DND-41 (cell line): ENCODE data around the gene DIAPH3.

ENCODE experiments used
- ATAC-seq: fragments of 200-7000 bp; cut with Tn5 transposase; 3 replicates; pipeline ENCODE4 v1.9.1; 2021; ENCODE audit warnings: low read depth; ENCODE audit not compliant: insufficient read depth
- DNase-seq: peaks from one replicate; pipeline ENCODE4 v3.0.0-alpha.2; 2020
- H2AFZ ChIP-seq: 2 replicates; pipeline ENCODE4 v1.6.0; 2012; ENCODE audit warnings: low read depth, low read length
- H3K27ac ChIP-seq: 2 replicates; pipeline ENCODE4 v1.5.1; 2012; ENCODE audit warnings: low read length, inconsistent platforms
- H3K27me3 ChIP-seq: fragments of 200-600 bp; sonication (generic); 2 replicates; pipeline ENCODE4 v1.6.0; 2012; ENCODE audit warnings: low read length, mild to moderate bottlenecking, inconsistent platforms; ENCODE audit not compliant: insufficient read depth, poor library complexity
- H3K36me3 ChIP-seq: 2 replicates; pipeline ENCODE4 v1.5.1; 2012; ENCODE audit warnings: low read length, inconsistent platforms; ENCODE audit not compliant: insufficient read depth
- H3K4me1 ChIP-seq: 2 replicates; pipeline ENCODE4 v1.5.1; 2012; ENCODE audit warnings: mild to moderate bottlenecking, low read length; ENCODE audit not compliant: insufficient read depth
- H3K4me2 ChIP-seq: 2 replicates; pipeline ENCODE4 v1.6.0; 2012; ENCODE audit warnings: mild to moderate bottlenecking, moderate library complexity, low read length, inconsistent platforms; ENCODE audit not compliant: insufficient read depth
- H3K4me3 ChIP-seq, 2 experiments: fragments of 200-600 bp in 1 of 2; shearing (Covaris generic) in 1 of 2; 2 replicates each; pipeline ENCODE4 v1.5.1; 2012 to 2016; ENCODE audit warnings: inconsistent platforms in 2 of 2, low read length in 2 of 2, mild to moderate bottlenecking in 2 of 2, low read depth in 1 of 2, moderate library complexity in 1 of 2
- H3K79me2 ChIP-seq: 2 replicates; pipeline ENCODE4 v1.6.0; 2012; ENCODE audit warnings: low read length, inconsistent platforms; ENCODE audit not compliant: insufficient read depth
- H3K9ac ChIP-seq: 2 replicates; pipeline ENCODE4 v1.6.0; 2012; ENCODE audit warnings: low read depth, mild to moderate bottlenecking, inconsistent platforms, low read length, moderate library complexity
- H3K9me3 ChIP-seq: 2 replicates; pipeline ENCODE4 v1.5.1; 2012; ENCODE audit warnings: low read length, moderate library complexity, mild to moderate bottlenecking, inconsistent platforms; ENCODE audit not compliant: insufficient read depth, severe bottlenecking
- H4K20me1 ChIP-seq: 2 replicates; pipeline ENCODE4 v1.6.0; 2012; ENCODE audit warnings: low read length; ENCODE audit not compliant: insufficient read depth
- EZH2 ChIP-seq: IDR thresholded peaks from 3 replicates; pipeline ENCODE4 v1.6.1; 2012; ENCODE audit warnings: borderline replicate concordance, low read depth, mild to moderate bottlenecking, moderate library complexity, low read length, inconsistent platforms; ENCODE audit not compliant: severe bottlenecking
- TF ChIP-seq, protein P1 (sequence below): IDR thresholded peaks from 2 replicates; pipeline ENCODE4 v1.5.1; 2012; ENCODE audit warnings: borderline replicate concordance, low read length, moderate library complexity, mild to moderate bottlenecking; ENCODE audit not compliant: poor library complexity, severe bottlenecking; ENCODE audit errors: extremely low read depth

DIAPH3 gene

DNA sequence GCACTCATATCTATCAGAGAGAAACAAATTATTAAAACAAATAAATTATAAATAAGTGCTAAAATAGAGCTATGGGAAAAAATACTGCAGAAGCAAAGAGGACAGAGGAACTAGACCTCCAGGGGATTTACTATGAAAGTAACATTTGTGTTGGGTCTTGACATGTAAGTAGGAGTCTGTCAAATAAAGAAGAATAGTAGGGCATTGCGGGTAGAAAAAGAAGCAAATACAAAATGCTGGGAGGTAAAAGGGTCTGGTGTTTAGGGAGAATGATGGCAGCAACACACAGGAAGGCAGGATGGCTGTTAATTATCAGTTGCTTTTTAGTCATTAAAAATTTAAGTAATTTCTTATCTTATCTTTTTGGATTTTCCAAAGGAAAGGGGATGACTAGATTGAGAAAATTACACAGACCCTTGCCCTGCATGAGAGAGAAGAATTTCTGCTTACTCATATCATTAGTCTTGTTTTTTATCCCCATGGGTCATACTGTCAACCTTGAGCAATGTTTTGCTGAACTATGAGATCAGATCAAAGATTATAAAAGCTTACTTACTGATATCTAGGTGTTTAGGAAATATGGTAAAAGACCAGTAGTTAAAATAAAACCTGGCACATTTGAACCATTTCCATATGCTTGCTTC, 472.7 kb downstream of the DIAPH3 start:
- H2AFZ ChIP-seq, result no peak overlapping the region
- H4K20me1 ChIP-seq, result no peaks in the 10 kb centered on the region
- no peak overlapping the region for H3K4me3 ChIP-seq

DNA sequence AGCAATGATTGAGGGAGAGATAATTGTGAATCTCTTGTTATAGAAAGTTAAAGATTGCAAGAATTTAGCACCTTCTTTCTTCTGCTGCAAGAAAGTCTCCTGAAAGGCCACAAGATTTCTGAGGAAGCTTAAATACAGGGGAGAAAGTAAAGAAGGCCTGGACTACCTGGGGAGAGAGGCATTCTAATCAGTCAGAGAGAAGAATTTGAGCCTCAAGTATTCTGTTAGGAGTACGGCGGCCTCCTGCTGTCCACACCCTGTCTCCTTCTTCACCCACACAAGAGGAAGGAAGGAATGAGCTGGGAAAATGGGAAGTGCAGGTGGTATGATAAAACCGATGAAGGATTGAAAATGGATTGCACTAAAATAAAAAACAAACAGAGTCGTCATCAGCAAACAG, 474.7 kb downstream of the DIAPH3 start:
- H3K9me3 ChIP-seq, result no peaks in the 10 kb centered on the region
- DNase-seq (no peak), ATAC-seq (no peak)
- H3K27ac ChIP-seq, result no peak overlapping the region
- no peaks in the 10 kb centered on the region for H3K79me2 ChIP-seq
- H3K4me1 ChIP-seq, result no peaks in the 10 kb centered on the region
- no peaks in the 10 kb centered on the region for H3K36me3 ChIP-seq
- H3K9ac ChIP-seq, result no peak overlapping the region
- no peak overlapping the region for H3K4me3 ChIP-seq
- no peak overlapping the region for H3K4me2 ChIP-seq
- H4K20me1 ChIP-seq, result no peaks in the 10 kb centered on the region
- no peak overlapping the region for H2AFZ ChIP-seq
- no peaks in the 10 kb centered on the region for H3K27me3 ChIP-seq
- no peak for TF ChIP-seq EZH2
- TF ChIP-seq, protein P1, sequence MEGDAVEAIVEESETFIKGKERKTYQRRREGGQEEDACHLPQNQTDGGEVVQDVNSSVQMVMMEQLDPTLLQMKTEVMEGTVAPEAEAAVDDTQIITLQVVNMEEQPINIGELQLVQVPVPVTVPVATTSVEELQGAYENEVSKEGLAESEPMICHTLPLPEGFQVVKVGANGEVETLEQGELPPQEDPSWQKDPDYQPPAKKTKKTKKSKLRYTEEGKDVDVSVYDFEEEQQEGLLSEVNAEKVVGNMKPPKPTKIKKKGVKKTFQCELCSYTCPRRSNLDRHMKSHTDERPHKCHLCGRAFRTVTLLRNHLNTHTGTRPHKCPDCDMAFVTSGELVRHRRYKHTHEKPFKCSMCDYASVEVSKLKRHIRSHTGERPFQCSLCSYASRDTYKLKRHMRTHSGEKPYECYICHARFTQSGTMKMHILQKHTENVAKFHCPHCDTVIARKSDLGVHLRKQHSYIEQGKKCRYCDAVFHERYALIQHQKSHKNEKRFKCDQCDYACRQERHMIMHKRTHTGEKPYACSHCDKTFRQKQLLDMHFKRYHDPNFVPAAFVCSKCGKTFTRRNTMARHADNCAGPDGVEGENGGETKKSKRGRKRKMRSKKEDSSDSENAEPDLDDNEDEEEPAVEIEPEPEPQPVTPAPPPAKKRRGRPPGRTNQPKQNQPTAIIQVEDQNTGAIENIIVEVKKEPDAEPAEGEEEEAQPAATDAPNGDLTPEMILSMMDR, result no peak

More for the DNA sequence above, 472.7 kb downstream of the DIAPH3 start:
- H3K4me2 ChIP-seq, result no peak overlapping the region
- no peaks in the 10 kb centered on the region for H3K9me3 ChIP-seq
- TF ChIP-seq, protein P1, result no peak
- no peak for TF ChIP-seq EZH2
- peaks cover 6% of the 10 kb centered on the region; the same call in 1 of the 2 replicates for H3K36me3 ChIP-seq
- H3K27me3 ChIP-seq, result no peaks in the 10 kb centered on the region
- no peak overlapping the region for H3K9ac ChIP-seq
- no peak for ATAC-seq
- H3K4me1 ChIP-seq, result no peaks in the 10 kb centered on the region
- DNase-seq, result no peak
- no peaks in the 10 kb centered on the region for H3K79me2 ChIP-seq
- H3K27ac ChIP-seq, result no peak overlapping the region

DNA sequence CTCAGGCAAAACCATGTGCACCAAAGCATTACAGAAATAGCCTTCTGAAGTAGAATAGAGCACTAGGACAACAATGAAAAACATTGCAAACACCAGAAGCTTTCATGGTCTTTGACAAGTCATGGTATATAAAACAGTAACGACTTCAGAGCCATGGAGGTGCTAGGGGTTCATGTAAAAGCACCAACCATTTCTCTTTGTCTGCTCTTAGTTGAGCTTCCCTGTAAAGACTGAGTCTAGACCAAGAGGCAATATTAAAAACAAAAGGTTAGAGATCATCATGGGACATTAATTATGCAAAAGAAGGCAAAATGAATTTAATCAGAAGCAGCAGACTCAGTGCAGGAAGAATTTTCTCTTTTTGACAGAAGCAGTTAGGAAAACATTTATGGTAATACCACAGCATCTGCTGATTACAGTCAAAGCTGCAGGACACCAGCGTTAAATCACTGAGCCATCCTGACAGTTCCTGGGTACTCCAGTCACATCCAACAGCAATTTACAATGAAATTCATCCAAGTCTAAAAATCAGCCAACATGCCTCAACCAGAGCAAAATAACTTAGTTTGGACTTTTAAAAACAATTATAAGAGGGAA, 476.8 kb downstream of the DIAPH3 start:
- Histone ChIP-seq H3K36me3 (no peaks in the 10 kb centered on the region), H3K9me3 (no peaks in the 10 kb centered on the region), H3K27ac (no peak overlapping the region), H3K79me2 (no peaks in the 10 kb centered on the region), H2AFZ (no peak overlapping the region), H3K4me1 (no peaks in the 10 kb centered on the region), H3K27me3 (no peaks in the 10 kb centered on the region), H3K4me2 (no peak overlapping the region), H3K4me3 (no peak overlapping the region), H4K20me1 (no peaks in the 10 kb centered on the region), H3K9ac (no peak overlapping the region)
- no peak for TF ChIP-seq EZH2
- TF ChIP-seq, protein P1, result no peak
- ATAC-seq (no peak), DNase-seq (no peak)
